Dedifferentiated amniotic fluid mesenchymal stem cell (primary cell): ENCODE measurements around the gene SERF1B.
"Not testable (repeated sequence)": the region's sequence is repeated elsewhere in the genome, so short reads cannot be mapped to it uniquely, and the experiment has no call there.

Experiments used
- DNase-seq: peaks from one replicate; pipeline ENCODE4 v3.0.0-alpha.2; 2016; ENCODE audit errors: extremely low spot score

The SERF1B gene

DNA sequence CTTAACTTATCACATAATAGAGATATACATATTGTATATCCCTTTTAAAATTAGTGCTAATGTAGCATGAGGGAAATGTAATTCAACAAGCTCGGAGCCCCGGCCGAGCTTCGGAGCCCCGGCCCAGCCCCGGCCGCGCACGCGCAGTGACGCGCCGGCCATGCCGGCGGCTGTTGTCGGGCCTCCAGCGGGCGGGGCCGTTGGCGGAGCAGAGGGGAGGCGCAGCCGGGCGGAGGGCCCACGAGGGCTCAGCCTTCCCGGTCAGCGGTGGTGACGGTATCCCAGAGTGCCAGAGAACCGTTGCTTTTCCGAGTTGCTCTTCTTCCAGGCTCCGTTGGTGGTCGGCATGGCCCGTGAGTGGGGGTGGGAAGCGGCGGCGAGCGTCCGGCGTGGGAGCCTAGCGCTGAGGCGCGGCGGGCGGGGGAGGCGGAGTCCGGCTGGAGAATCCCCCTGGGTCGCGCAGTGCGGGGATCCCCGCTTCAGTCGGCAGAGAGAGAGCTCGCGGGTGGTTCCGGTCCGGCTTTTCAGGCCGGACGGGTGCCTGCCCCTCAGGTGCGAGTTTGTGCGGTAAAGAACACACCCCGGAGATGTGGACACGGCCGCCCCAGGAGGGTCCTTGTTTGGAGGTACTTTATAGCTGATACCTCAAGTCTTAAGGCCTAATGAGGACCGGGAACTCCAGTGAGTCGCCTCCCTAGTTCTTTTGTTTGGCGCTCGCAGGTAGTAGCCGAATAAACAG, at the start of gene SERF1B:
TSS of gene SERF1B (plus strand) at position 146 of the 739 bp plus-strand sequence. CDS start at position 347, 201 bp downstream.
- DNase-seq: not testable (repeated sequence)

DNA sequence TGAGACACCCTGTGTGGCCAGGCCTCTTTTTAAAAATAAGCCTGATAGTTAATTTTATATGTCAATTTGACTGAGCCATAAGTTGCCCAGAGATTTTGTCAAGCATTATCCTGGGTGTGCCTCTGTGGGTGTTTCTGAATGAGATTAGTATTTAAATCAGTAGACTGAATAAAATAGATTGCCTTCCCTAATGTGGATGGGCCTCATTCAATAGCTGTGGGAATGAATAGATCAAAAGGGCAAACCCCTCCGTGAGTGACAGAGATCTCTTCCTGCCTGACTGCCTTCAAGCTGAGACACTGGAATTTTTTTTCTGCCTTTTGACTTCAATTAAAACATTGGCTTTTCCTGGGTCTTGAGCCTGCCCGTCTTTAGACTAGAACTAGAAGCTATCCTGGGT, 33.3 kb upstream of the SERF1B start:
- DNase-seq: not testable (repeated sequence)

DNA sequence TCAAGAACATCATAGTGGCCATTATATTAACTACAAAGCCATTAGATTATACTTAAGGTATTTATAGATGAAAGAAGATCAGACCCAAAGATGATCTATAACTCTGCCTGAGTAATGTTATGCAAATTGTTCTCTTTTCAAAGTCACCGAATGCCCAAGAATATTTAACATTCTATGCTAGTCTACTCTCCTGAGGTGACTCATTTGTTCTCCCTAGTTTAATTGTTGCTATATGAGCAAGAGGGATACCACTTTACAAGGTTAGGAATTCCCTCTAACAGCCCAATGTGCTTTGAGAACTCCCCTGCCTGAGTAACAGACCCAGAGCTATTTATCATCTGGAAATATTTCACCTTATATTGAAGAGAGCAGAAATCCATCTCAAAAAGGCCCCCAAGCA, 29.5 kb upstream of the SERF1B start:
- DNase-seq: not testable (repeated sequence)

DNA sequence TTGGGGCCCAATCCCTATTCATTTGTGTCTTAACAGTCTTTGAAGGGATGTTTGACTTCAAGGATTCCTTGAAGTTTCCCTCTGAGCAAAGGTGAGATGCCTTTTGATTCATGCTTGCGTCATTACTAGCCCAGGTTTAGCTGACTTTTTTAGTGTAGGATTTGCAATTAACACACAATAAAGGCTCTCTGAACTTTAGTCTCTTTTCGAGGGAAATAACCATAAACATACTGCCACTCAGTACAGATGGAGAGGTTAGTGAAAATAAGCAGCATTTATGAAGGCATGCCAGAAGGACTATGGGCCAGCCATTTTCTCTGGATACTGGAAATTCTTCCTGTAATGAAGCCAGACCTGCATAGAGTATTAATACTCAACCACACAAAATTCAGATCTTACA, 4.4 kb upstream of the SERF1B start:
- DNase-seq: not testable (repeated sequence)

DNA sequence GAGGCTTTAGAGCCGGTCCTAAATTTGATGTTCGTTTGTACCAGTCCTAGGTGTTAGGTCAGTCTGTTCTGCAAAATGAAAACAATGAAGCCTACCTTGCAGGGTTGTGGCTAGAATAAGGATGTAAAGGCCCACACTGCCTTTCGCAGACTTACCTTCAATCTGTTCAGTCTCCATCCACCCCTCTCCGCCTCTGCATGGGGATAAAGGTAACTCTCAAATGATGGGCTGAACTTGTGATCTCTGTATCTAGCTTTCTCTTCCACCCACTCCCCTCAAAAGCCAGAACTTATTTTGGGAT, 744 bp downstream of the SERF1B start:
- not testable (repeated sequence) for DNase-seq

DNA sequence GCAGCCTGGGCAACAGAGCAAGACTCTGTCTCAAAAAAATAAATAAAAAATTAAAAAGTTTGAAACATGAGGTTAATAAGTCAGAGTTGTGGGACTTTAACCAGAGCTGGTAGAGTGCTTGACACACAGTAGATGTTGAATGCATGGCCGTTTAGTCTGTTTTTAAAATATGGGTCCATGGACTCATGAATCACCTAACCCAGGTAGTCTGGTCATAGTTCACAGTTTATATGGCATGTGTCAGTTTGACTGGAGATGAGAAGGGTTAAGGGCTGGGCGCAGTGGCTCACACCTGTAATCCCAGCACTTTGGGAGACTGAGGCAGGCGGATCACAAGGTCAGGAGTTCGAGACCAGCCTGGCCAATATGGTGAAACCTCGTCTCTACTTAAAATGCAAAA, 6.2 kb downstream of the SERF1B start:
- not testable (repeated sequence) for DNase-seq

DNA sequence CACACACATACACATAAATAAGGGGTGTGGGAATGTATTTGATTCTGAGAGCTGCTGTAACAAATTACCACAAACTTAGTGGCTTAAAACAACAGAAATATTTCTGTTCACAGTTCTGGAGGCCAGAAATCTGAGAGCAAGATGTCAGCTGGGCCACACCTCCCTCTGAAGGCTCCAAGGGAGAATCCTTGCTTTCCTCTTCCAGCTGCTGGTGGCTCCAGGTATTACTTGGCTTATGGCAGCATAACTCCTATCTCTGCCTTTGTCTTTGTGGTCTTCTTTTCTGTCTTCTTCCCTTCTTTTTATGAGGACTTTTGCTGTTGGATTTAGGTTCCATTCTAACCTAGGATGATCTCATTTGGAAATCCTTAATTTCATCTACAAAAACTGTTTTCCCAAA, 16.4 kb downstream of the SERF1B start:
- not testable (repeated sequence) for DNase-seq

DNA sequence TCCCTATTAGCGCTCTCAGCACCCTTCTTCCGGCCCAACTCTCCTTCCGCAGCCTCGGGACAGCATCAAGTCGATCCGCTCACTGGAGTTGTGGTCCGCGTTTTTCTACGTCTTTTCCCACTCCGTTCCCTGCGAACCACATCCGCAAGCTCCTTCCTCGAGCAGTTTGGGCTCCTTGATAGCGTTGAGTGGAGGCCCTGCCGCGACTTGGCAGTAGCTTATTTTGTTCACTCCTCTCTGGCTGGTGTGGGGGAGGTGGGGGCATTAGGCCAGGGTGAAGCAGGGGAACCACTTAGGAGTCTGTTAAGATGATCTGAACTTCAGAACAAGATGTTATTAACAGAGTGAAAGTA, 24.7 kb downstream of the SERF1B start:
- not testable (repeated sequence) for DNase-seq

DNA sequence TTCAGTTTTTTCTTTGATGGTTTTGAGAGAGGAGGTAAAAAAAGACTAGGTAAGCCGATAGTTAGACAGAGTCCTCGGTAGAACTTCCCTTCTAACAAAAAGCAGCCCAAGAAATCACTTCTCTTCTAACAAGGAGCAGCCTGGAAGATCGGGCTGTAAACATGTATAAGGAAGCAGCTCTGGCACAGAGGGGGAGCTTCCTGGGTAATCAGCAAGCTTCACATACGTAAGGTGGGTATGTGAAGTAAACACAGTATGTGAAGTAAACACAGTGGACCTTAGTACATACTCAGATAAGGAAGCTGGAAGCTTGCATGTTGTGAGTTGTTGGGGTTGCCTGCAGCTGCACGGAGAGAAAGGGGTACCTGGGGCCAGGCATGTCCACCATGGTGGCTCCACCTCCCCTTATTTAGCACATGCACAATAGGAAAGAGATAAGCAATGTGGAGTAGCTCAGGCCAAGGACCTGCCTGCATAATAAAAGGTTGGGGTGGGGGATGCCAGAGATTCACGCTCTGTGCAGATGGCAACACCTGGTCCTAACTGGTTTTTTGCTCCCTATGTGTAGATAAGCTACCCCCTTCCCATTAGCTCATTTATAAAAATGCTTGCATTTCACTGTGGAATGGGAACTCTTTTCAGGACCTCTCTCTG, 31.4 kb downstream of the SERF1B start:
- not testable (repeated sequence) for DNase-seq

DNA sequence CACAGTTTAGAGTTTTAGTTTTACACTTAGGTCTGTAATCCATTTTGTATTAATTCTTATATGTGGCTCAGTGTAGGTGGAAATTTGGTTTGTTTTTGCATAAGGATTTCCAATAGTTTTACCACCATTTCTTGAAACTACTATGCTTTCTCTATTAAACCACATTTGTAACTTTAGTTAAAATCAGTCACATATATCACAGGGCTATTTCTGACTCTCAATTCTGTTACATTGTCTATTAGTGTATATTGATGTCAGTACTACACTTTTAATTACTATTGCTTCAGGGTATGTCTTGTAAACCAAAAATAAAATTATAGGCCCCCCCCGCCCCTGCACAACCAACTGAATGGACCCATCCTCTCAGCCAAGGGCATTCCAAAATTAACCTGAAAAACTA, 32.1 kb downstream of the SERF1B start:
- not testable (repeated sequence) for DNase-seq

DNA sequence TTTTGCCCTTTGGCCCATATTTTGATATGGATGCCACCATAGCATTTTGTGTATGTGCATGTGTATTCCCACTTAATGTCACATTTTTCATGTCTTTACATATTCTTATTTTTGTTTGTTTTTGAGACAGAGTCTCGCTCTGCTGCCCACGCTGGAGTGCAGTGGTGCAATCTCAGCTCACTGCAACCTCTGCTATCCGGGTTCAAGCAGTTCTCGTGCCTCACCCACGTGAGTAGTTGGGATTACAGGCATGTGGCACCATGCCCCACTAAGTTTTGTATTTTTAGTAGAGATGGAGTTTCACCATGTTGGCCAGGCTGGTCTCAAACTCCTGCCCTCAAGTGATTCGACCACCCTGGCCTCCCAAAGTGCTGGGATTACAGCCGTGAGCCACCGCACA, 52.6 kb downstream of the SERF1B start:
- not testable (repeated sequence) for DNase-seq

DNA sequence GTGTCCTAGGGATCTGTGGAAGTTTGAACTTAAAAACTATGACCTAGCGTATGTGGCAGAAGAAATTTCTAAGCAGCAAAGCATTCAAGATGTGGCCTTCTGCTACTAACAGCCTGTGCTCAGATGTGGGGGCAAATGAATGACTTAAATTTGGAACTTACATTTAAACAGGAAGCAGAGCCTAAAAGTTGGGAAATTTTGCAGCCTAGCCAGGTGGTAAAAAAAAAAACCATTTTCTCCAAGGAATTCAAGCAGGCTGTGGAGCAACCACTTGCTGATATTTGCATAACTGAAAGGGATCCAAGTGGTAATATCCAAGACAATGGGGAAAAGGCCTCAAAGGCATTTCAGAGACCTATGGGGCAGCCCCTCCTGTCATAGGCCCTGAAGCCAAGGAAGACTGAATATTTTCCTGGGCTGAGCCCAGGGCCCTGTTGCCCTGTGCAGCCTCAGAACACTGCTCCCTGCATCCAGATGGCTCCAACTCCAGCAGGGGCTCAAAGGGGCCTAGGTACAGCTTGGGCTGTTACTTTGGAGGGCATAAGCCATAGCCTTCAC, 63.9 kb downstream of the SERF1B start:
- not testable (repeated sequence) for DNase-seq

DNA sequence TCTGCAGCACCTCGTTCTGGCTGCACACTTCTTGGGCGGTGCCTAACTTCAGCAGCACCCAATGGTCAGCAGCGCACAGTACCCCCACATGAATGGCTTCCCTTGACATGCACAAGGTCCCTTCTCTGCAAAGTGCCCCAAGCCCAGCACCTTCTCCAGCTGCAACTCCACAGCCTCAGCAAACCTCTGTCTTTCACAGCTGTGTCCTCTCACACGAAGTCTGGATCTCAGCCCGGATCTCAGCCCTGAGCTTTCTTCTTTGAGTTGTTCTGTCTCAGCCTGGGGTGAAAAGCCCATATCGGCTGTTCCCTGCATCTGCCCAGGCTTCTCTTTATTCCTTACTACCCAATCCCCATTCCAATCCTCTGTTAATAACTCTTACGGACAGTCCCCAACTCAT, 66.7 kb downstream of the SERF1B start:
- DNase-seq: not testable (repeated sequence)
